OCI-LY1 (cell line): ENCODE data around the gene IRF1.

Source experiments
- CTCF ChIP-seq: fragments of 200-600 bp; sonication (generic), shearing (Covaris generic); IDR thresholded peaks from 2 replicates; pipeline ENCODE4 v1.5.1; 2017; ENCODE audit warnings: mild to moderate bottlenecking, antibody characterized with exemption, low read length, moderate library complexity, mixed read lengths
- EZH2 ChIP-seq: fragments of 200-600 bp; sonication (generic), shearing (Covaris generic); IDR thresholded peaks from 2 replicates; pipeline ENCODE4 v1.8.0; 2017; ENCODE audit warnings: borderline replicate concordance, mixed run types, mild to moderate bottlenecking, antibody characterized with exemption, low read length, moderate library complexity, mixed read lengths

DNA sequence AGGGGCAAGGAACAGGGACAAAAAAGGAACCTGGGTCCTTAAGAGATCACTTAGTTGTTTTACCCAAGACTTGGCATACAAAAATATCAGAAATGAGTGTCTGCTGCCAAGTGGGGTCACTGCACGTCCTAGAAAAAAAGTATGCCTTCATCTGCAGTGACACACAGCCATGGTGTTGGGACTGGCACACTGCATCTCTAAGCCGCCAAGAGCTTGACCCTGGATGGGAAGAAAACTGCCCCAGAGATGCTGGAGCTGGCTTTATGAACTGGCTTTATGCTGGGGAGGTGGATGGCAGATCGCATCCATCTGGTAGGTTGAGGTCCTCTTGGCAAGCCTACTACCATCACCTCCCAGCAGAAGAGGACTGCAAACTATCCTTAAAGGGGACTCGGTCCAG lies 51.7 kb downstream of the IRF1 start:
- no peak for TF ChIP-seq CTCF
- no peak for TF ChIP-seq EZH2
